Peyer's patch (tissue), 4 donors: ENCODE data around the gene PRKCA. TPM values are rescaled to one million over a fixed set of nuclear protein-coding genes. Genes with fewer than 3 reads are reported as not detected.

Experiments
- DNase-seq, 3 donors: peaks; one replicate each; pipeline ENCODE4 v3.0.0-alpha.2; 2017 to 2019
- H3K27ac ChIP-seq, 4 donors: fragments of 200-600 bp; sonication (generic); one replicate each; pipeline ENCODE4 v1.5.1; 2016 to 2019
- H3K27me3 ChIP-seq, 2 donors: fragments of 200-600 bp; sonication (generic); one replicate each; pipeline ENCODE4 v1.5.1; 2019
- H3K36me3 ChIP-seq, 3 donors: fragments of 200-600 bp; sonication (generic); one replicate each; pipeline ENCODE4 v1.5.1; 2016 to 2019
- H3K4me1 ChIP-seq, 4 donors: fragments of 200-600 bp; sonication (generic); one replicate each; pipeline ENCODE4 v1.5.1; 2016 to 2019
- H3K4me3 ChIP-seq, 4 donors: fragments of 200-600 bp; sonication (generic); 1 replicate in 3 of 4; 2 replicates in 1 of 4; pipeline ENCODE4 v1.5.1; 2016 to 2019; ENCODE audit warnings: mild to moderate bottlenecking in 1 of 4
- H3K9me3 ChIP-seq, 4 donors: fragments of 200-600 bp; sonication (generic); one replicate each; pipeline ENCODE4 v1.5.1; 2016 to 2019; ENCODE audit warnings: mild to moderate bottlenecking in 1 of 4
- POLR2A ChIP-seq, 2 donors: fragments of 450-650 bp; IDR thresholded peaks; one replicate each; pipeline ENCODE4 v1.5.1; 2017; ENCODE audit warnings: antibody characterized with exemption in 2 of 2, mild to moderate bottlenecking in 2 of 2, moderate library complexity in 2 of 2
- total RNA-seq, 4 donors: library from RNA; depleted of rRNA; stranded (reverse); fragments of >200 nt; gene quantifications; one replicate each; pipeline ENCODE4 v1.1.0, GENCODE V29; 2016
- TF ChIP-seq, protein P1 (sequence below), 6 experiments: fragments of 450-650 bp in 4 of 6; fragments of 200-600 bp in 2 of 6; sonication (generic) in 1 of 6; IDR thresholded peaks; one replicate each; pipeline ENCODE4 v1.5.1; 2017 to 2019; ENCODE audit warnings: antibody characterized with exemption in 6 of 6, mild to moderate bottlenecking in 3 of 6, moderate library complexity in 1 of 6

The PRKCA gene
- total RNA-seq, 4 donors from 2014 or later = 32.2 to 47.0 (median 43.5) TPM

- no peak overlapping the region for H3K27ac ChIP-seq
- H3K27me3 ChIP-seq = no peaks in the 10 kb centered on the region
- no peaks in the 10 kb centered on the region for H3K4me1 ChIP-seq
- no peaks in the 10 kb centered on the region for H3K9me3 ChIP-seq
- peaks cover 0 to 37% (median 0%) of the 10 kb centered on the region in 3 donors for H3K36me3 ChIP-seq
- no peak for TF ChIP-seq POLR2A (IDR thresholded peaks at IDR 0.05)
- TF ChIP-seq, protein P1, sequence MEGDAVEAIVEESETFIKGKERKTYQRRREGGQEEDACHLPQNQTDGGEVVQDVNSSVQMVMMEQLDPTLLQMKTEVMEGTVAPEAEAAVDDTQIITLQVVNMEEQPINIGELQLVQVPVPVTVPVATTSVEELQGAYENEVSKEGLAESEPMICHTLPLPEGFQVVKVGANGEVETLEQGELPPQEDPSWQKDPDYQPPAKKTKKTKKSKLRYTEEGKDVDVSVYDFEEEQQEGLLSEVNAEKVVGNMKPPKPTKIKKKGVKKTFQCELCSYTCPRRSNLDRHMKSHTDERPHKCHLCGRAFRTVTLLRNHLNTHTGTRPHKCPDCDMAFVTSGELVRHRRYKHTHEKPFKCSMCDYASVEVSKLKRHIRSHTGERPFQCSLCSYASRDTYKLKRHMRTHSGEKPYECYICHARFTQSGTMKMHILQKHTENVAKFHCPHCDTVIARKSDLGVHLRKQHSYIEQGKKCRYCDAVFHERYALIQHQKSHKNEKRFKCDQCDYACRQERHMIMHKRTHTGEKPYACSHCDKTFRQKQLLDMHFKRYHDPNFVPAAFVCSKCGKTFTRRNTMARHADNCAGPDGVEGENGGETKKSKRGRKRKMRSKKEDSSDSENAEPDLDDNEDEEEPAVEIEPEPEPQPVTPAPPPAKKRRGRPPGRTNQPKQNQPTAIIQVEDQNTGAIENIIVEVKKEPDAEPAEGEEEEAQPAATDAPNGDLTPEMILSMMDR (IDR thresholded peaks at IDR 0.05) = no peak
- no peak overlapping the region for H3K4me3 ChIP-seq
- DNase-seq = no peak
Measured at GRCh38 chr17:66692421-66692690, 389.9 kb downstream of the PRKCA start.

DNA sequence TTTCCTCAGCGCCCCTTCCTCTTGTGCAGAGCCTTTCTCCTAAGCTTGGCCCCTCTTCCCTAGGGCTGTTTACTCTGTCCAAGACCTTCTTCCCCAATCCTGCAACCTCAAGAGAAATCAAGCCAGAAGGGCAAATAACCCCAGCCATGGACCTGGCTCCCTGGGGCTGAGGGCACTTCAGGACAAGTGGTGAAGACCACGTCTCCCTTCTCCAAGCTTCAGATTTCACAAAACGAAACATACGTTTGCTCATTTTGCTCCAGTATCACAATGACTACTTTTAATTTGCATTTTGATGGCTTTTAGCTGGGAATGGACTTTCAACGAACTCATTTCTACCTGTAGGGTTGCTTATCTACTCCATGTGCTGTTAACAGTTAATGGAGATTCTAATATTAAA lies 392.7 kb downstream of the PRKCA start:
- Histone ChIP-seq H3K4me1 (no peaks in the 10 kb centered on the region), H3K4me3 (no peak overlapping the region), H3K27ac (no peak overlapping the region), H3K36me3 (peaks cover 0 to 25% (median 0%) of the 10 kb centered on the region in 3 donors), H3K27me3 (no peaks in the 10 kb centered on the region), H3K9me3 (no peaks in the 10 kb centered on the region)
- TF ChIP-seq POLR2A (IDR thresholded peaks at IDR 0.05) = no peak
- DNase-seq = no peak

GRCh38 chr17:66698270-66698669 lies 395.9 kb downstream of the PRKCA start:
- H3K36me3 ChIP-seq = peaks cover 0 to 13% (median 0%) of the 10 kb centered on the region in 3 donors
- H3K9me3 ChIP-seq = no peaks in the 10 kb centered on the region
- TF ChIP-seq, protein P1 (IDR thresholded peaks at IDR 0.05) = no peak
- no peak for TF ChIP-seq POLR2A (IDR thresholded peaks at IDR 0.05)
- no peak overlapping the region for H3K4me3 ChIP-seq
- DNase-seq = no peak
- H3K27ac ChIP-seq = no peak overlapping the region
- H3K4me1 ChIP-seq = no peaks in the 10 kb centered on the region
- H3K27me3 ChIP-seq = no peaks in the 10 kb centered on the region

GRCh38 chr17:66701462-66701861 lies 399.0 kb downstream of the PRKCA start:
- H3K4me1 ChIP-seq = no peaks in the 10 kb centered on the region

GRCh38 chr17:66702106-66702936 lies 399.9 kb downstream of the PRKCA start:
- TF ChIP-seq, protein P1 (IDR thresholded peaks at IDR 0.05) = no peak
- no peak for TF ChIP-seq POLR2A (IDR thresholded peaks at IDR 0.05)
- no peak for DNase-seq
- Histone ChIP-seq H3K36me3 (peaks cover 0 to 6% (median 0%) of the 10 kb centered on the region in 3 donors), H3K4me3 (no peak overlapping the region), H3K27ac (no peak overlapping the region), H3K27me3 (no peaks in the 10 kb centered on the region), H3K4me1 (no peaks in the 10 kb centered on the region), H3K9me3 (no peaks in the 10 kb centered on the region)

More at GRCh38 chr17:66701462-66701861, 399.0 kb downstream of the PRKCA start:
- no peaks in the 10 kb centered on the region for H3K9me3 ChIP-seq
- H3K27me3 ChIP-seq = no peaks in the 10 kb centered on the region
- no peak overlapping the region for H3K4me3 ChIP-seq
- H3K36me3 ChIP-seq = peaks cover 0 to 13% (median 0%) of the 10 kb centered on the region in 3 donors
- TF ChIP-seq, protein P1 (IDR thresholded peaks at IDR 0.05) = no peak
- no peak for TF ChIP-seq POLR2A (IDR thresholded peaks at IDR 0.05)
- no peak for DNase-seq
- H3K27ac ChIP-seq = no peak overlapping the region

GRCh38 chr17:66704858-66705520 lies 402.6 kb downstream of the PRKCA start:
- no peaks in the 10 kb centered on the region for H3K9me3 ChIP-seq

More at GRCh38 chr17:66704858-66705520, 402.6 kb downstream of the PRKCA start:
- H3K36me3 ChIP-seq = no peaks in the 10 kb centered on the region
- H3K27ac ChIP-seq = no peak overlapping the region
- no peak for DNase-seq
- no peaks in the 10 kb centered on the region for H3K27me3 ChIP-seq
- H3K4me1 ChIP-seq = no peaks in the 10 kb centered on the region
- H3K4me3 ChIP-seq = no peak overlapping the region
- TF ChIP-seq, protein P1 (IDR thresholded peaks at IDR 0.05) = no peak
- no peak for TF ChIP-seq POLR2A (IDR thresholded peaks at IDR 0.05)
